Measurements from ENCODE around the gene UBR4. TPM values are rescaled to one million over a fixed set of nuclear protein-coding genes. Genes with fewer than 3 reads are reported as not detected.

UBR4 gene
- total RNA-seq, 2 experiments from 2014 or later: 121 to 126 TPM

- Histone ChIP-seq H4K20me1 (ENCODE audit: insufficient read depth, low read length) (no peaks in the 10 kb centered on the region), H3K36me3 (ENCODE audit: insufficient read depth, low read length) (peaks cover 98% of the 10 kb centered on the region), H3K4me2 (ENCODE audit: low read length) (no peak overlapping the region), H3K27ac (ENCODE audit: low read depth, low read length, poor library complexity, severe bottlenecking) (no peak overlapping the region), H3K9me2 (ENCODE audit: insufficient read depth, low read length) (no peaks in the 10 kb centered on the region), H3K4me3 (ENCODE audit: low read depth, low read length, poor library complexity, severe bottlenecking) (no peak overlapping the region), H3K4me1 (ENCODE audit: insufficient read depth, low read length, poor library complexity, severe bottlenecking) (no peaks in the 10 kb centered on the region), H3K79me2 (ENCODE audit: insufficient read depth, low read depth, low read length) (no peaks in the 10 kb centered on the region), H2AFZ (ENCODE audit: low read length) (no peak overlapping the region), H3K9me3 (ENCODE audit: low read length) (no peaks in the 10 kb centered on the region)
- POLR2A ChIA-PET: interaction anchor here (1.0 kb wide), 1 partner anchor 126 kb away, joined by 3 read pairs; no protein-coding TSS in a partner anchor
- intact Hi-C loops (cut with micrococcal nuclease; ENCODE audit: unreplicated experiment): no loop called here
- no peak for TF ChIP-seq CTCF (conservative IDR thresholded peaks at IDR 0.05; ENCODE audit: low read length)
- no peak for TF ChIP-seq EZH2phosphoT487 (IDR thresholded peaks at IDR 0.05; ENCODE audit: borderline replicate concordance, low read depth, low read length)
- BruUV-seq (replicated peaks): no TSS peak
- DNase-seq (ENCODE audit: low spot score): no peak
- CTCF ChIA-PET (ENCODE audit: unreplicated experiment): no interaction called here
These were observed 130.3 kb downstream of the UBR4 start for GRCh38 chr1:19079541-19080472.

- Histone ChIP-seq H2AFZ (ENCODE audit: low read length) (no peak overlapping the region), H3K9me3 (ENCODE audit: low read length) (no peaks in the 10 kb centered on the region), H3K79me2 (ENCODE audit: insufficient read depth, low read depth, low read length) (no peaks in the 10 kb centered on the region), H3K36me3 (ENCODE audit: insufficient read depth, low read length) (peaks cover 98% of the 10 kb centered on the region), H3K4me1 (ENCODE audit: insufficient read depth, low read length, poor library complexity, severe bottlenecking) (no peaks in the 10 kb centered on the region), H3K4me2 (ENCODE audit: low read length) (no peak overlapping the region), H4K20me1 (ENCODE audit: insufficient read depth, low read length) (no peaks in the 10 kb centered on the region), H3K27ac (ENCODE audit: low read depth, low read length, poor library complexity, severe bottlenecking) (no peak overlapping the region), H3K4me3 (ENCODE audit: low read depth, low read length, poor library complexity, severe bottlenecking) (no peak overlapping the region), H3K9me2 (ENCODE audit: insufficient read depth, low read length) (no peaks in the 10 kb centered on the region)
- no peak for DNase-seq (ENCODE audit: low spot score)
- intact Hi-C loops (cut with micrococcal nuclease; ENCODE audit: unreplicated experiment): no loop called here
- TF ChIP-seq CTCF (conservative IDR thresholded peaks at IDR 0.05; ENCODE audit: low read length) (no peak), EZH2phosphoT487 (IDR thresholded peaks at IDR 0.05; ENCODE audit: borderline replicate concordance, low read depth, low read length) (no peak)
- ChIA-PET POLR2A (no interaction called here), CTCF (ENCODE audit: unreplicated experiment) (no interaction called here)
- BruUV-seq (replicated peaks): no TSS peak
These were observed 131.5 kb downstream of the UBR4 start for GRCh38 chr1:19078536-19078935.

Measured in OCI-LY7 (cell line).